HG03457 (cell line): ENCODE data around the gene AK8.

Source experiments
- ATAC-seq: cut with Tn5 transposase; IDR thresholded peaks from one replicate; pipeline ENCODE4 v1.9.1; 2021; ENCODE audit warnings: moderate number of reproducible peaks; ENCODE audit not compliant: unreplicated experiment

The AK8 gene

GRCh38 chr9:132826621-132827365 lies 51.3 kb downstream of the AK8 start:
- ATAC-seq: no peak

GRCh38 chr9:132826131-132826530 lies 52.0 kb downstream of the AK8 start:
- ATAC-seq: no peak

GRCh38 chr9:132825430-132825829 lies 52.7 kb downstream of the AK8 start:
- ATAC-seq: no peak

- no peak for ATAC-seq
Measured at GRCh38 chr9:132824951-132825350, 53.1 kb downstream of the AK8 start.

GRCh38 chr9:132824151-132824550 lies 53.9 kb downstream of the AK8 start:
- no peak for ATAC-seq

- ATAC-seq: no peak
Measured at GRCh38 chr9:132823370-132824145, 54.5 kb downstream of the AK8 start.

GRCh38 chr9:132820169-132820944 lies 57.7 kb downstream of the AK8 start:
- ATAC-seq: no peak

GRCh38 chr9:132818588-132818987 lies 59.5 kb downstream of the AK8 start:
- no peak for ATAC-seq

GRCh38 chr9:132814937-132815336 lies 63.1 kb downstream of the AK8 start:
- no peak for ATAC-seq

- ATAC-seq: no peak
Measured at GRCh38 chr9:132813115-132813771, 64.8 kb downstream of the AK8 start.

GRCh38 chr9:132811985-132812384 lies 66.1 kb downstream of the AK8 start:
- ATAC-seq: no peak

- no peak for ATAC-seq
Measured at GRCh38 chr9:132810314-132810713, 67.8 kb downstream of the AK8 start.

- no peak for ATAC-seq
Measured at GRCh38 chr9:132809677-132810271, 68.3 kb downstream of the AK8 start.

- no peak for ATAC-seq
Measured at GRCh38 chr9:132808645-132809044, 69.4 kb downstream of the AK8 start.

GRCh38 chr9:132806723-132807421 lies 71.2 kb downstream of the AK8 start:
- no peak for ATAC-seq

- no peak for ATAC-seq
Measured at GRCh38 chr9:132806306-132806705, 71.8 kb downstream of the AK8 start.

GRCh38 chr9:132804576-132805295 lies 73.3 kb downstream of the AK8 start:
- ATAC-seq: no peak

- ATAC-seq: no peak
Measured at GRCh38 chr9:132802121-132802795, 75.8 kb downstream of the AK8 start.

GRCh38 chr9:132801659-132802058 lies 76.4 kb downstream of the AK8 start:
- no peak for ATAC-seq
